ENCODE measurements around the gene RORB.

DNA sequence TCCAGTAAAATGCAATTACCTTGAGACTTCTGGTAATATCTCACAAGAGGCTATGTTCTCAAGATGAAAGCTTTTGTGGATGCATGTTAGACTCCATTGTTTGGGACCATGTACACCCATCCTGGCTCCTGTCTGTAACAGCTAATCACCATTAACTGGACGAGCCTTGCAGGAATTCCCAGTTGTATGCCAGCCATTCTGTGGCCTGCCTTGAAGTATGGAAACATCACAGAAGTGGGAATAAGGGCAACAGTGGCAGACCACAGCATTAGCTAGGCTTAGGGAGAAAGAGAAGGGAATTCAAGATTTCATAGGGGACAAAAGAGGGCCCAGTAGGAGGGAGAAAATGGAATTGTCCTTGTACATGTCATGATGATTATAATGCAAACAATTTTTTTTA lies 79.0 kb downstream of the RORB start:
- TF ChIP-seq CTCF (IDR thresholded peaks at IDR 0.05) = no peak
- TF ChIP-seq POLR2AphosphoS5 (IDR thresholded peaks at IDR 0.05) = no peak
- TF ChIP-seq POLR2A (IDR thresholded peaks at IDR 0.05) = no peak

Data from gastroesophageal sphincter (tissue), 3 donors.